GM21515 (cell line): ENCODE data around the gene GCSH.
"Not testable (repeated sequence)": the region's sequence is repeated elsewhere in the genome, so short reads cannot be mapped to it uniquely, and the experiment has no call there.

Experiments used
- ATAC-seq: cut with Tn5 transposase; IDR thresholded peaks from one replicate; pipeline ENCODE4 v1.9.1; 2021; ENCODE audit not compliant: unreplicated experiment

GCSH gene

DNA sequence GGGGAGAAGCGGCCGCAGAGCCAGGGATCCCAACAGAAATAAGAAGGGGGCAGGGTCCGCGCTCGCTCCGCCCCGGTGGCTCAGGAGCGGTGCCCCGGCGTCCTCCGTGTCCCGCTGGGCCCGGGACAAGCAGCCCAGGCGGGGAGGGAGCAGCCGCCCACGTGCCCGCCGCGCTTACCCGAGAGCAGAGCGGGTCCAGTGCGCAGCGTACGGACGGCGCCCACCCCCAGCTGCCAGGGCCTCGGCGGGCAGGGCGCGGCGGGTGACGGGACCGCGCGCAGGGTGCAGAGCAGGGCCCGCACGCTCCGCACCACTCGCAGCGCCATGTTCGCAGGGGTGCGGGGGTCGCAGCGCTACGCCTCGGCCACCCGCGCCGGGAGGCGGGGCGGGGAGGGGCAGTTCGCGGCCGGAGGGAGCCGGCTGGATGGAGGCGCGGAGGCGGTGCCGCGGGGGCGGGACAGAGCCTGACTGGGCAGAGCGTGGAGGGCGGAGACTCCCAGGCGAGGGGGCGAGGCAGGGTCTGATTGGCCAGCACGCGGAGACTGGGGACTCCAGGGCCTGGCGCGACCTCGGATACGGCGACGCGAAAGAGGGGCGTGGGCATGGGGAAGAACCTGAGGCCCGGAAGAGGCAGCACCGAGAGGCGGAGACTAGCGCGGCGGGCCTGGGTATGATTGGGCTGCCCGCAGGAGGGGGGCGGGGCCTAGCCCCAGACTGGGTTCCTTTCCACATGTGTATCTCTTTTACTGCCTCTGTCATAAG, at the start of gene GCSH:
GCSH (minus strand) TSS at position 443 of the 762 bp plus-strand sequence; CDS start at position 326, 117 bp downstream.
- peak; percentile 99 for ATAC-seq

DNA sequence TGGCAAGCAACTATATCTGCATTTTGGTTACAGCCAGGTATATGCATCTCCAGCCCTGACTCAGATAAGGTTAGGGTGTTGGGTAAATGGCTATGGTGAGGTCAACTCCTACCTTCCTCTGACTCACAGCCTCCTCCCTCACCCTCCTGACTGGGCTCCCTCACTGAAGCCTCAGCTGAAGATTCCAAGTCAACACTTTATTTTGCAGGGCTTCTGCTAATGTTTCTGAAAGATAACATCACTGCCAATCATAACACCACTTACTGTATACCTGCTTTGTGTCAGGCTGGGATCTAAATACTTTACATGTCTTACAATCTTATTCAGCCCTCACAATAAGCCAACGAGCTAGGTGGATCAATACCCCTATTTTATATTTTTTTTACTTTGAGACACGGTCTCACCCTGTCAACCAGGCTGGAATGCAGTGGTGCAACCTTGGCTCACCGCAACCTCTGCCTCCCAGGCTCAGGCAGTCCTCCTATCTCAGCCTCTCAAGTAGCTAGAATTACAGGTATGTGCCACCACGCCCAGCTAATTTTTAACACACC, 47.8 kb upstream of the GCSH start:
- no peak for ATAC-seq

DNA sequence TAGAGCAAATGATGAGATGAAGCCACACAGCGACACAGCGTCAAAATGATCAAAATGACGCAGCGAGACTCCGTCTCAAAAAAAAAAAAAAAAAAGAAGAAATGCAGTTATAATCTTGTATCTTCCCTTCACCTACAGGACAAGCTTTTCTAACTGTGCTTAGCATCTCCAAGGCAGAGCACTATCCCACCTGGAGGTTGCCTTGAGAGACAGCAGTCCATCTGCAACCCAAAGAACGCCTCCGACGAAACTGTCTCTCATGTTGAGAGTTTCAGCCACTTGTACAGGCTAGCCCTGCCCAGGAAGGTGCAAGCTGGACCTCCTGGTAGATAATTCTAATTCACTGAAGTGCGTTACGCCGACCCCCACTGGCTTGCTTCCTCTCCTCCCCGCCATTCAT, 46.7 kb upstream of the GCSH start:
- ATAC-seq, result no peak

DNA sequence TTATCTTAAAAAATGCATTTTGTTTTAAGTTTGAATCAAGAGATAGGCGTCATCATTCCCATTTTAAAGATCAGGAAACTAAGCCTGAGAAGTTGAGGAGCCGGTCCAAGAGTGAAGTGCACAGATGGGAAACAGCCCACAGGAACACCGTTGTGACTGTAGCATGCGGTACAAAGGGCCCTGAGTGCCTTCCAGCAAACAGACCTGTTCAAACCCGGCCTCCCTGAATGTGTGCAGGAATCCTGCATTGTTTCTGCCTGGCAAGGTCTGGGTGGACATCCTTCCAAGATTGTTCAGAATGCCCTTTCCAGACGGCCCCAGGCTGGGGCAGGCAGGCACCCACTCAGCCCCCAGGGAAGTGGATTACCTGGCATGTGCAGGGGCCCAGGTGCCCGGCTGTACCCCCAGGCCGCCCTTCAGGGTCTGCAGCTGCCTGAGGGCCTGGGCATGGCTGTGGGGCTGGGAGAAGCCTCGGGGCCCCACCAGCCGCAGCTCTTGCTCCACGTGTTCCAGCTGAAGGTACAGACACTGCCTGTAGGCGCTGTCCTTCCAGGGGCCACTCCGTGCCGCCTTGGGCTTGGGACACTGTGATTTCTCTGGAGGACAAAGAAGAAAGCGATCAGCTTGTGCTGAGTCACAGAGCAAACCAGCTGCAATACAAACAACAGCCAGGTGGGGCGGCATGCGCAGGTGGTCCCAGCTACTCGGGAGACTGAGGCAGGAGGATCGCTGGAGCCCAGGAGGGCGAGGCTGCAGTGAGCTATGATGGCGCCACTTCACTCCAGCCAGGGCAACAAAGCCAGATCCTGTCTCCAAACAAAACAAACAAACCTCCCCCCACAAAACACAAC, 45.0 kb upstream of the GCSH start:
- no peak for ATAC-seq

GRCh38 chr16:81138831-81139557, 42.8 kb upstream of the GCSH start:
- ATAC-seq, result no peak

- no peak for ATAC-seq
Observed at GRCh38 chr16:81137754-81138153, 41.6 kb upstream of the GCSH start.

DNA sequence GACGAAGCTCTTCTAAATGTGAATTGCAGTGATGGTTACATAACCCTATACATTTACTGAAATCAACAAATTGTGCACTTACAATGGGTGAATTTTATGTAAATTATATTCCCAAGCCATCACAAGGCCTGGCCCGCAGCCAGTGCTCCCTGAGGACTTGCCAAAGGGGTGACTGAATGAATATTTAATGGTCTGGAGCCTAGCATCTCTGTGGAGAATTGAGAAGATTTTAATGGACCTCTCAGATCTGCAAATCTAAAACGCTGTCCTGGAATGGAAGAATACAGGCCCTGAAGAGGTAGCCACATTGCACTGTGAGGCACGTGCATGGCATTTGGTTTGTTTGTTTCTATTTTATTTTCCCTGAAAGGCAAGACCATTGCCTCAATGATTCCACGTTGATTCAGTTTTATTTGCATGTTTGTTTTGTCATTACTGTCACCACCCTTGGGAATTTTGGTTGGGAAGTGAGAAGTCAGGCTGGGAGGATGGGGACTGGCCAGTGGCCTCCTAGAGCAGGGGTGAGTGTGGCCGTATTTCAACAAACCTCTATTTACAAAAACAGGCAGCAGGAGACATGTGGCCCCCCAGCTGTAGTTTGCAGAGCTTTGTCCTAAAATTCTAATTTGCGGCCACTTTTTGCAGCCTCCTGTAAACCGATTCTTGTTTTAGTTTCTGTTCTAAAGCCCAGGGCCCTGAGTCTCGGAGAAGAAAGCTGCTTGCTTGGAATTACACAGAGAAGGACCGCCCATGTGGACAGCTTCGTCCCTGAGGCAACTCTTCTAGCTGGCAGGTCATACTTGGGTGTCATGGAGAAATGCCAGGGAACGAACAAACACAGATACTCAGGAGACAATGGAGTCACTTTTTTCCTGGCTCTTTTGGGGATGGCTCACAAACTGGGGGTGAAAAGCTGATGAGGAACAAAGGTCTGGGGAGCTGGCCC, 40.5 kb upstream of the GCSH start:
- no peak for ATAC-seq

GRCh38 chr16:81130126-81130525, 33.9 kb upstream of the GCSH start:
- no peak for ATAC-seq

- ATAC-seq, result no peak
Observed at GRCh38 chr16:81128726-81129524, 32.7 kb upstream of the GCSH start.

GRCh38 chr16:81127051-81127450, 30.9 kb upstream of the GCSH start:
- ATAC-seq, result no peak

DNA sequence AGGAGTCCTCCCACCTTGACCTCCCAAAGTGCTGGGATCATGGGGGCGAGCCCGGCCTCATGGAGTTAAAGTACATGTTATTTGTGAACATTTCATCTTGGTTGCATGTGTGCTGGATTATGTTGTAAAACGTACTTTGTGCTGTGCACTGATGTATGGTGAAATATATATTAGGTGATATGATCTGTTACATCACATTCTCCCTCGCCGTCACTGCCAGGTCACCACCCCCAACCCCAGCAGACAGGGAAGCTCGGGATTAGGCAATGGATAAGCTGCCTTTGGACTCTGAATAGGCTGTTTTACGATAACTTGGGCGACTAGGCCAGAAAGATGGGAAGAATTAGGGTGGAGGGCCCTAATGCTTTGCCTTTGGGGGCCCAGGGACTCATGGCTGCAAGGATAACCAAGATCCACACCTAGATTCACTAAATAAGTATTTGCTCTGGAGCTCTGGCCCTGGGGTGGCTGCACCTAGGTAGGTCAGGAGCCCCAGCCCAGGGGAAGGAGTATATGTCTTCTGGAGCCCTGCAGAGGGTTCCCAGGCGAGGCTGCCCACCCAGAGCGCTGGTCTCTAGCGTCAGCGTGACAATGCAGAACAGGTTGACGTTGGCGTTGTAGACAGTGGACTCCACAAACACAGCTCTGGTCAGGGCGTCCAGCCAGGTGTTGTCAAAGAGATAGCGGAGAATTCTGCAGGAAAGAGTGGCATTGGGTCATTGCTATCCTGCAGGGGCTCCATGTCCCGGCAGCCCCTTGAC, 27.1 kb upstream of the GCSH start:
- ATAC-seq, result no peak

- no peak for ATAC-seq
Observed at GRCh38 chr16:81121474-81121990, 25.3 kb upstream of the GCSH start.

GRCh38 chr16:81117436-81117835, 21.2 kb upstream of the GCSH start:
- ATAC-seq, result no peak

GRCh38 chr16:81116285-81116684, 20.1 kb upstream of the GCSH start:
- ATAC-seq, result no peak

DNA sequence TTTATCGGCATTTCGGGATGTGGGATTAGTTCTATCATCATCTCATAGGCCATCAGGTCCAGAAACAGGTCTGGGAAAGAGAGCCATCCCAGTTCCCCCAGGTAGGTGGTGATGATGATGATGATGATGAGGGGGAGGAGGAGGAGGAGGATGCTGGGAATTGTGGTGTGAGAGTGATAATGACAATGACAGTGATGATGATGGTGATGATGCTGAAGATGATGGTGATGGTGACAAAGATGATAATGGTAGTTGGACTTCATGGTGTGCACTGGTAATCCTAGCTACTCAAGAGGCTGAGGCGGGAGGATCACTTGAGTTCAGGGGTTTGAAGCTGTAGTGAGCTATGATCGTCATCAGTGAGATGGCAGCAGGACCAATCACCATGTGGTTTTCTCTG, 16.3 kb upstream of the GCSH start:
- ATAC-seq, result no peak

- not testable (repeated sequence) for ATAC-seq
Observed at GRCh38 chr16:81109274-81109673, 13.1 kb upstream of the GCSH start.

DNA sequence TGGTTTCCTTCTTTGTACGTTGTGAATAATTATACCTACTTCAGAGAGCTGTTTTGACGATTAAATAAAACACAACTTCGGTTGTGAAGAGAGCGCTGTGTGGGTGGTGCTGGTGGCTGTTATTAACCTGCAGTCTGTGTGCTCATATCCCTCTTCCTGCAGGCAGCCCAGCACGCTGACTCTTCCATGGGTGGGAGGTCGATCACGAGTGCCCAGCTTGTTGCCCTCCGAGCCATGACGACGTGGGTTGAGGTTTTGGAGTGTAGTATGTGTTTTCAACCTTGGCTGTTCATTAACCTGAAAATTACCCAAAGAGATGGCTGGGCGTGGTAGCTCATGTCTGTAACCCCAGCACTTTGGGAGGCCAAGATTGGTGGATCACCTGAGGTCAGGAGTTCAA, 11.3 kb upstream of the GCSH start:
- no peak for ATAC-seq

GRCh38 chr16:81106826-81107503, 10.8 kb upstream of the GCSH start:
- no peak for ATAC-seq
